ENCODE results near the gene SERPINI1. TPM values are rescaled to one million over a fixed set of nuclear protein-coding genes. Genes with fewer than 3 reads are reported as not detected.

The SERPINI1 gene
- total and polyA plus RNA-seq, 3 experiments from 2014 or later = 1.7 to 13.7 (median 1.9) TPM

DNA sequence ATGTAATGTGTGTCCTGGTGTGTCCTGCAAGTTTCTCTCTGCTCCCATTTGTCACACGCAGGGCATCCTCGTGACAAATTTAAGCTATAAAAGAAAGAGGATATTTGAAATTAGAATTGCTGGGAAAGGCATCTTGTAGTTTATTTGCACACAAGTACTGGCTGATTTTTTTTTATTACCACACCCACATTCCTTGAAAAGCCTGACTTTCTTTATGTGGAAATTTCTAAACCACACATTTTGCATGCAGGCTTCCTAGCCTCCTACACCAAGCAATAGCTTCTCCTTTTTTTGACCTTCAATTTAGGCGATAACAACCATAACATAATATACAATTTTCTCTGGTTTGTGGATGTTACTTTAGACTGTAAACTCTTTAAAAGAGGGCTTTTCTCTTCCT is 126.1 kb downstream of the SERPINI1 start:
- Histone ChIP-seq H3K27me3 (ENCODE audit: insufficient read depth, low read length, poor library complexity, severe bottlenecking) (no peaks in the 10 kb centered on the region), H3K9me3 (ENCODE audit: low read length) (no peaks in the 10 kb centered on the region), H3K4me3 (ENCODE audit: low read length) (no peak overlapping the region), H3K4me1 (ENCODE audit: insufficient read depth, low read length) (no peaks in the 10 kb centered on the region), H3K36me3 (ENCODE audit: insufficient read depth, low read length) (no peaks in the 10 kb centered on the region), H3K27ac (ENCODE audit: low read depth, low read length) (no peak overlapping the region)
- Mint-ChIP-seq H3K27me3 (peaks cover 0 to 5% of the 10 kb centered on the region in 2 donors), H3K9me3 (no peaks in the 10 kb centered on the region), H3K36me3 (no peaks in the 10 kb centered on the region), H3K4me3 (no peak overlapping the region), H3K27ac (no peak overlapping the region), H3K4me1 (no peaks in the 10 kb centered on the region)
- DNase-seq = no peak
- CTCF ChIA-PET = no interaction called here
- POLR2A ChIA-PET = no interaction called here

DNA sequence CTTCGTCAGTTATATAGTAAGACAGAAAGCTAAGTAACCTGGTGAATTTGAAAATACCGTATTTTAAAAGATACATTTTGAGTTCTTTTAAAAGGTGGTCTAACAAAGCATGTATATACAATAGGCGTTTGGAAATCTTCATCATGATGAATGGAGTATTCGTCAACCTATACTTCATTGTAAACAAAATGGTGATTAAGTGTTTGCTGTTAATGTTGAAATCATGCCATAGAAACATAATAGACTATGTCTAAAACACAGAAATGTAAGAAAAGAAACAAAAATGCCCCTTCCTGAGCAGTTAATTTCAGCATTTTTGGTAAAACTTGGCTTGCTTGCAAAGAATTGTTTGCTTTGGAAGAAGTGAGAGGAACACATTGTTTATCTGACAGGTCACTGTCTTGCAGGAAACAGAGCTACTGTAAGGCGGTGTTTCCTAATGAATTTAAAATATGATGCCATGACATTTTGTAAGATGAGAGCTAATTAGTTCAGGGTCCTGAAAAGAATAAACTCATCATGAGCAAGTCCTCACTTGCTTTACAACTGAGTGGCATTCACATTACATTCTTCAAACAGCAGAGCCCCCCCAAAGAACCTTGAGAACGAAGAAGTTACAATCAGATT is 126.7 kb downstream of the SERPINI1 start:
- no peaks in the 10 kb centered on the region for H3K9me3 Mint-ChIP-seq
- H3K4me3 Mint-ChIP-seq = no peak overlapping the region
- H3K27me3 ChIP-seq (ENCODE audit: insufficient read depth, low read length, poor library complexity, severe bottlenecking) = no peaks in the 10 kb centered on the region
- ChIA-PET CTCF (no interaction called here), POLR2A (no interaction called here)
- no peaks in the 10 kb centered on the region for H3K4me1 Mint-ChIP-seq
- H3K27me3 Mint-ChIP-seq = peaks cover 0 to 5% of the 10 kb centered on the region in 2 donors
- H3K36me3 Mint-ChIP-seq = no peaks in the 10 kb centered on the region
- H3K27ac Mint-ChIP-seq = no peak overlapping the region
- no peaks in the 10 kb centered on the region for H3K4me1 ChIP-seq (ENCODE audit: insufficient read depth, low read length)
- no peak overlapping the region for H3K4me3 ChIP-seq (ENCODE audit: low read length)
- no peaks in the 10 kb centered on the region for H3K9me3 ChIP-seq (ENCODE audit: low read length)
- DNase-seq = no peak
- no peaks in the 10 kb centered on the region for H3K36me3 ChIP-seq (ENCODE audit: insufficient read depth, low read length)
- no peak overlapping the region for H3K27ac ChIP-seq (ENCODE audit: low read depth, low read length)

DNA sequence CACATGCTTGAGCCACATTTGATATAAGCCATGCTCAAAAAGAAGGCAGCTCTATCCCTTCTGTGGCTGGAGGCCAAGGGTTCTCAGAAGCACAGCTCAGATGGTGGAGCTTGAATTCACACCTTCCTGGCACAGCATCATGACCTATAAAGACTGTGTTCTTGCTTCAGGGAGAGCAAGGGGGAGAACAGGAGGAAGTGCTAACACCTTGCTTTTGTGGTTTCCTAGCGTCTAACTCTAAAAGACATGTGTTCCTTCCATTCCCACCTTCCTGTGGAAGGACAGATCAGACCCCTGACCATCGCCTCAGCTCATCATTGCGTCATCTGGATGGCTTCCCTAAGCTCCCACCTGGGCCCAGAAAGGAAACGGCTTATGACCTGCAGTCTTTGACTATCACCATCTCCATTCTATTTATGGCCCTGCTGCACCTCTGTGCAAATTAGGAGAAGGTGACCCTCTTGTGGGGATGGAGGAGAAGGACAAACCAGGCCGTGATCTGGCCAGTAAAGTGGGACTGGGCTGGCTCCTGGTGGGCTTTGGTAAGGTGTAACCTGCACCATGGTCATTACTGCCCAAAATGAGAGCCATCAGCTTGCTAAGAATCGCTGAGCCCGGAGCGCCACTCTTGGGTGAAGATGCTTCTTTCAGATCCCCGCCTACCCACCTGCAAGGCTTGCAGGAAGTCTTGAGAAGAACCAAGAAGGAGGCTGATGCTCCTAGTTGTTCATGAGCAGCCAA is 128.5 kb downstream of the SERPINI1 start:
- H3K36me3 ChIP-seq (ENCODE audit: insufficient read depth, low read length) = no peaks in the 10 kb centered on the region
- H3K27ac ChIP-seq (ENCODE audit: low read depth, low read length) = no peak overlapping the region
- ChIA-PET POLR2A (no interaction called here), CTCF (no interaction called here)
- DNase-seq = no peak
- H3K27me3 ChIP-seq (ENCODE audit: insufficient read depth, low read length, poor library complexity, severe bottlenecking) = no peaks in the 10 kb centered on the region
- H3K4me3 ChIP-seq (ENCODE audit: low read length) = no peak overlapping the region
- H3K4me3 Mint-ChIP-seq = no peak overlapping the region
- peaks cover 1 to 12% of the 10 kb centered on the region in 2 donors for H3K27me3 Mint-ChIP-seq
- no peaks in the 10 kb centered on the region for H3K9me3 Mint-ChIP-seq
- H3K36me3 Mint-ChIP-seq = no peaks in the 10 kb centered on the region
- no peaks in the 10 kb centered on the region for H3K4me1 Mint-ChIP-seq
- no peaks in the 10 kb centered on the region for H3K9me3 ChIP-seq (ENCODE audit: low read length)
- H3K4me1 ChIP-seq (ENCODE audit: insufficient read depth, low read length) = no peaks in the 10 kb centered on the region
- no peak overlapping the region for H3K27ac Mint-ChIP-seq

DNA sequence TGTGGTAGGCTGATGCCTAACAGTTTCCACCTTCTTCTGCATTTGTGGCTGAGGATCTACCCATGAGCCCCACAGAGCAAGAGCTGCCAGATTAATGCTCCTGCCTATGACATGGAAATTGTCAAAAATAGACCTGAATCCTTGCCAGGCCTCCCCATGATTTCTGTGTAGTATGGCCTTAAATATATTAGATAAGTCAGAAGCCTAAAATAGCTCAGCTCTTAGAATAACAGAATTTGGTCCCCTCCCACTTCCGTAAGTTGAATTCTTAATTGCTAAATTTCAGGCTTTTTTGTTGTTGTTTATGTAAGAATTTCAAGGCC is 129.0 kb downstream of the SERPINI1 start:
- Mint-ChIP-seq H3K4me3 (no peak overlapping the region), H3K27ac (no peak overlapping the region), H3K4me1 (no peaks in the 10 kb centered on the region), H3K36me3 (no peaks in the 10 kb centered on the region), H3K27me3 (peaks cover 1 to 14% of the 10 kb centered on the region in 2 donors), H3K9me3 (no peaks in the 10 kb centered on the region)
- no peaks in the 10 kb centered on the region for H3K9me3 ChIP-seq (ENCODE audit: low read length)
- no peaks in the 10 kb centered on the region for H3K36me3 ChIP-seq (ENCODE audit: insufficient read depth, low read length)
- no peak overlapping the region for H3K4me3 ChIP-seq (ENCODE audit: low read length)
- ChIA-PET POLR2A (no interaction called here), CTCF (no interaction called here)
- no peak for DNase-seq
- no peaks in the 10 kb centered on the region for H3K4me1 ChIP-seq (ENCODE audit: insufficient read depth, low read length)
- no peaks in the 10 kb centered on the region for H3K27me3 ChIP-seq (ENCODE audit: insufficient read depth, low read length, poor library complexity, severe bottlenecking)
- H3K27ac ChIP-seq (ENCODE audit: low read depth, low read length) = no peak overlapping the region

DNA sequence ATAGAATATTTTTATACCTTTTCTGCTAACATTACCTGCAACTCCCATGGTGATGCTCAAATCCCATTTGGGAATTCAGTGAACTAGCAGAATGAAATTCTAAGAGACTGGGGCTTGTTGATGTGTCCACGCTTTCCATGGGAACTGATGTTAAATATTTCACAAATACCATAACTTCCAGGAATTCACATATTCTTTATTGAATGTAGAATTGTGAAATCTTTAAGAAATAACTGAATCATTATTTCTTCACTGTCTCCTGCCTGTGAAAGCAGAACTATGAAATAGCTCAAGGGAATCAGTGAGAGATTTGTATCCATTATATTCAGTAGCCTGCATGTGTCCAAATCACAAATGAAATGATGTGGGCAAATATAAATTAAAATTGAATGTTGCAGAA is 130.8 kb downstream of the SERPINI1 start:
- Mint-ChIP-seq H3K27me3 (peaks cover 3 to 13% of the 10 kb centered on the region in 2 donors), H3K4me3 (no peak overlapping the region), H3K9me3 (no peaks in the 10 kb centered on the region), H3K27ac (no peak overlapping the region), H3K4me1 (no peaks in the 10 kb centered on the region), H3K36me3 (no peaks in the 10 kb centered on the region)
- POLR2A ChIA-PET = no interaction called here
- Histone ChIP-seq H3K36me3 (ENCODE audit: insufficient read depth, low read length) (no peaks in the 10 kb centered on the region), H3K9me3 (ENCODE audit: low read length) (no peaks in the 10 kb centered on the region), H3K27ac (ENCODE audit: low read depth, low read length) (no peak overlapping the region), H3K27me3 (ENCODE audit: insufficient read depth, low read length, poor library complexity, severe bottlenecking) (no peaks in the 10 kb centered on the region), H3K4me1 (ENCODE audit: insufficient read depth, low read length) (no peaks in the 10 kb centered on the region), H3K4me3 (ENCODE audit: low read length) (no peak overlapping the region)
- CTCF ChIA-PET = no interaction called here
- no peak for DNase-seq

DNA sequence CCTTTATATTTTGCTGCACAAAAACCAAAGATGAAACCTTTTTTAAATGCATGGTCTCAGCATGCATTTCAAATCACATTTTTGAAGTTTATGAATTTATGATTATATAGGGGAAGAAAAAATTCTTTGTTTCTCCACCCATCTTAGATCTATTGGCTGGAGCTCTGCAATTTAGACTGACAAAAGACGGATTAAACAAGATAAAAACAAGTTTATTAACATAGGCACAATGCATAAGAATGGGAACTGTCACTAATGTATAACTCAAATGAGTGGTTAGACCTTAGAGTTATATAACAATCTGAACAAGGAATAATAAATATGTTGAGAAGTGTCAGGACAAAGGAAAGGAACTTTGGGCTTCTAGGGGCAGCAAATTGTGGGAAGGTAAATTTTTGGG is 132.5 kb downstream of the SERPINI1 start:
- no peaks in the 10 kb centered on the region for H3K27me3 ChIP-seq (ENCODE audit: insufficient read depth, low read length, poor library complexity, severe bottlenecking)
- DNase-seq = no peak
- H3K9me3 Mint-ChIP-seq = no peaks in the 10 kb centered on the region
- ChIA-PET CTCF (no interaction called here), POLR2A (no interaction called here)
- no peaks in the 10 kb centered on the region for H3K36me3 ChIP-seq (ENCODE audit: insufficient read depth, low read length)
- no peaks in the 10 kb centered on the region for H3K36me3 Mint-ChIP-seq
- no peak overlapping the region for H3K4me3 ChIP-seq (ENCODE audit: low read length)
- H3K4me3 Mint-ChIP-seq = no peak overlapping the region
- no peaks in the 10 kb centered on the region for H3K4me1 Mint-ChIP-seq
- H3K9me3 ChIP-seq (ENCODE audit: low read length) = no peaks in the 10 kb centered on the region
- H3K27ac Mint-ChIP-seq = no peak overlapping the region
- peaks cover 3 to 9% of the 10 kb centered on the region in 2 donors for H3K27me3 Mint-ChIP-seq
- H3K27ac ChIP-seq (ENCODE audit: low read depth, low read length) = no peak overlapping the region
- no peaks in the 10 kb centered on the region for H3K4me1 ChIP-seq (ENCODE audit: insufficient read depth, low read length)

DNA sequence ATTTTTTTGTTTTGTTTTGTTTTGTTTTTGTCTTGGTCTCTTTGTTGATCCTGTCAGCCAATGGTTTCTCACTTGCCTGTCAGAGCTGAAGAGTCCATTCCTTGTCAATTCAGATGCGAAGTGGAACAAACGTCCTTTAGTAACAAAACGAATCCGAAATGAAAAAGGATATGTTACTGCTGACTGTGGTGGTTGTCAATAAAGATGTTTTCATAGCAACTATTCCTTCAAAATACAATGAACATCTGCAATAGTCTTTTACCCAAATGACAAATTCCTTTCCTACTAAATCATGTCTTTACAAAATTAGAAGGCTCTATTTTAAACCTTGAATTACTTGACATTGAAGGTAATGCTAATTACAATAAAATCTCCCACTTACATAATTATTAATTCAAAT is 134.7 kb downstream of the SERPINI1 start:
- H3K4me1 Mint-ChIP-seq = no peaks in the 10 kb centered on the region
- H3K36me3 ChIP-seq (ENCODE audit: insufficient read depth, low read length) = no peaks in the 10 kb centered on the region
- no peak overlapping the region for H3K4me3 Mint-ChIP-seq
- no peaks in the 10 kb centered on the region for H3K9me3 Mint-ChIP-seq
- POLR2A ChIA-PET = no interaction called here
- no peak for DNase-seq
- H3K9me3 ChIP-seq (ENCODE audit: low read length) = no peaks in the 10 kb centered on the region
- H3K36me3 Mint-ChIP-seq = no peaks in the 10 kb centered on the region
- no peak overlapping the region for H3K27ac Mint-ChIP-seq
- CTCF ChIA-PET = no interaction called here
- H3K27me3 Mint-ChIP-seq = peaks cover 3 to 9% of the 10 kb centered on the region in 2 donors
- H3K27ac ChIP-seq (ENCODE audit: low read depth, low read length) = no peak overlapping the region
- no peaks in the 10 kb centered on the region for H3K27me3 ChIP-seq (ENCODE audit: insufficient read depth, low read length, poor library complexity, severe bottlenecking)
- no peak overlapping the region for H3K4me3 ChIP-seq (ENCODE audit: low read length)
- no peaks in the 10 kb centered on the region for H3K4me1 ChIP-seq (ENCODE audit: insufficient read depth, low read length)

DNA sequence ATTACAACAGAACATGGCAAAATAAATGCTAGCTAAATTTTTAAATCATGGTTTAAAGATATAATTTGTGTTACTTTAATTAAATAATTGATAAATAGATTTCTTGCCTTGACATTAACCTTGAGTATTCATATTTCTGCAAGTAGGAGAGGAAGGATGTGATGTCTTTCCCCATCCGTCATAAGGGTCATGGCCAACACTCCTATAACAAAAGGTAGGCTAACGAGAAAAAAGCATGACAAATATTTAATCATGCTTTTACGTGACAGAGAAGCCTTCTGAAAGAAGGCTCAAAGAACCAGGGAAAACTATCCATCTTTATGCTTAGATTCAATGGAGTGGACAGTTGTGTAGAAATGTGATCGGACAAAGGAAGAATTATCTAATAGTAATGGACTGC is 135.2 kb downstream of the SERPINI1 start:
- no peaks in the 10 kb centered on the region for H3K27me3 ChIP-seq (ENCODE audit: insufficient read depth, low read length, poor library complexity, severe bottlenecking)
- POLR2A ChIA-PET = no interaction called here
- CTCF ChIA-PET = no interaction called here

More for the DNA sequence above, 135.2 kb downstream of the SERPINI1 start:
- H3K27me3 Mint-ChIP-seq = peaks cover 3 to 9% of the 10 kb centered on the region in 2 donors
- Histone ChIP-seq H3K36me3 (ENCODE audit: insufficient read depth, low read length) (no peaks in the 10 kb centered on the region), H3K4me3 (ENCODE audit: low read length) (no peak overlapping the region), H3K9me3 (ENCODE audit: low read length) (no peaks in the 10 kb centered on the region), H3K27ac (ENCODE audit: low read depth, low read length) (no peak overlapping the region), H3K4me1 (ENCODE audit: insufficient read depth, low read length) (no peaks in the 10 kb centered on the region)
- H3K4me1 Mint-ChIP-seq = no peaks in the 10 kb centered on the region
- no peaks in the 10 kb centered on the region for H3K36me3 Mint-ChIP-seq
- no peaks in the 10 kb centered on the region for H3K9me3 Mint-ChIP-seq
- H3K4me3 Mint-ChIP-seq = no peak overlapping the region
- no peak for DNase-seq
- H3K27ac Mint-ChIP-seq = no peak overlapping the region
